ENCODE results near the gene TMEM218.

The TMEM218 gene

GRCh38 chr11:125078016-125078415 is 33.4 kb downstream of the TMEM218 start:
- Histone ChIP-seq H4K20me1 (ENCODE audit: insufficient read depth, low read length) (no peaks in the 10 kb centered on the region), H3K4me1 (ENCODE audit: insufficient read depth, low read length) (no peaks in the 10 kb centered on the region), H3K27me3 (ENCODE audit: insufficient read depth, low read length, poor library complexity) (no peaks in the 10 kb centered on the region), H3K79me2 (ENCODE audit: insufficient read depth, low read length) (no peaks in the 10 kb centered on the region), H3K36me3 (ENCODE audit: insufficient read depth, low read length) (no peaks in the 10 kb centered on the region), H3K9me3 (ENCODE audit: insufficient read depth, low read length, severe bottlenecking) (no peaks in the 10 kb centered on the region), H3K9ac (ENCODE audit: low read depth, low read length) (no peak overlapping the region), H3K27ac (ENCODE audit: low read length) (no peak overlapping the region), H3K4me3 (ENCODE audit: low read depth in 1 of 2, low read length in 2 of 2) (no peak overlapping the region), H3K4me2 (ENCODE audit: insufficient read depth, low read length) (no peak overlapping the region), H2AFZ (ENCODE audit: low read depth, low read length) (no peak overlapping the region)
- no peak for DNase-seq
- ATAC-seq (ENCODE audit: insufficient read depth, low read depth): no peak
- TF ChIP-seq, protein P1, sequence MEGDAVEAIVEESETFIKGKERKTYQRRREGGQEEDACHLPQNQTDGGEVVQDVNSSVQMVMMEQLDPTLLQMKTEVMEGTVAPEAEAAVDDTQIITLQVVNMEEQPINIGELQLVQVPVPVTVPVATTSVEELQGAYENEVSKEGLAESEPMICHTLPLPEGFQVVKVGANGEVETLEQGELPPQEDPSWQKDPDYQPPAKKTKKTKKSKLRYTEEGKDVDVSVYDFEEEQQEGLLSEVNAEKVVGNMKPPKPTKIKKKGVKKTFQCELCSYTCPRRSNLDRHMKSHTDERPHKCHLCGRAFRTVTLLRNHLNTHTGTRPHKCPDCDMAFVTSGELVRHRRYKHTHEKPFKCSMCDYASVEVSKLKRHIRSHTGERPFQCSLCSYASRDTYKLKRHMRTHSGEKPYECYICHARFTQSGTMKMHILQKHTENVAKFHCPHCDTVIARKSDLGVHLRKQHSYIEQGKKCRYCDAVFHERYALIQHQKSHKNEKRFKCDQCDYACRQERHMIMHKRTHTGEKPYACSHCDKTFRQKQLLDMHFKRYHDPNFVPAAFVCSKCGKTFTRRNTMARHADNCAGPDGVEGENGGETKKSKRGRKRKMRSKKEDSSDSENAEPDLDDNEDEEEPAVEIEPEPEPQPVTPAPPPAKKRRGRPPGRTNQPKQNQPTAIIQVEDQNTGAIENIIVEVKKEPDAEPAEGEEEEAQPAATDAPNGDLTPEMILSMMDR (IDR thresholded peaks at IDR 0.05; ENCODE audit: borderline replicate concordance, extremely low read depth, low read length, poor library complexity, severe bottlenecking): no peak
- no peak for TF ChIP-seq EZH2 (IDR thresholded peaks at IDR 0.05; ENCODE audit: borderline replicate concordance, low read depth, low read length, severe bottlenecking)

DNA sequence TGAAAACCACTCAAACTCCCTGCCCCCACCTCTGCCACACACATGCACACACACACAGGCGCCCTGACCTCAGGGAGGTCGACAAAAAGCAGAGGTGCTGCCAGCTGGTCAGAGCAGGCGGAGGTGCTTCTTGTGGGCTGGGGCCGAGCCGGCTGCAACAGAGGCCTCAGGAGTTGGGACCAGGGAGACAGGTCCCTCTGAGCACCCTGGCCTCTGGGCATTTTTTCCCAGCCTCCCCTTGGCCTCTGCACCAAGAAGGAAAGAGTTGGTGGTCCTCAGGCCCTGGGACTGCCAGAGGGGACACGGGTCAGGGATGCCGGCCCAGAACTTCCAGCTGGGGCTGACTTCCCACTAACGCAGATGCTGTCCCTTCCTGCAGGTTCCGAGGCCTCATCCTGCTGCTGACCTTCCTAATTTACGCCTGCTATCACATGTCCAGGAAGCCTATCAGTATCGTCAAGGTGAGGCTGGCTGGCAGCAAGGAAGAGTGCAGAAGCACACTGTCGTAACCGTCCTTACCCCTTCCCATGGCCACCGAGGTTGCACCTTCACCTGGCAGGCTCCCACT is 35.0 kb downstream of the TMEM218 start:
- no peaks in the 10 kb centered on the region for H3K9me3 ChIP-seq (ENCODE audit: insufficient read depth, low read length, severe bottlenecking)
- H3K4me3 ChIP-seq (ENCODE audit: low read depth in 1 of 2, low read length in 2 of 2): no peak overlapping the region
- no peaks in the 10 kb centered on the region for H3K4me1 ChIP-seq (ENCODE audit: insufficient read depth, low read length)
- no peaks in the 10 kb centered on the region for H3K79me2 ChIP-seq (ENCODE audit: insufficient read depth, low read length)
- H4K20me1 ChIP-seq (ENCODE audit: insufficient read depth, low read length): no peaks in the 10 kb centered on the region
- no peak for ATAC-seq (ENCODE audit: insufficient read depth, low read depth)
- no peak overlapping the region for H2AFZ ChIP-seq (ENCODE audit: low read depth, low read length)
- H3K27ac ChIP-seq (ENCODE audit: low read length): no peak overlapping the region
- no peak overlapping the region for H3K9ac ChIP-seq (ENCODE audit: low read depth, low read length)
- DNase-seq: no peak
- no peaks in the 10 kb centered on the region for H3K36me3 ChIP-seq (ENCODE audit: insufficient read depth, low read length)
- H3K4me2 ChIP-seq (ENCODE audit: insufficient read depth, low read length): no peak overlapping the region
- H3K27me3 ChIP-seq (ENCODE audit: insufficient read depth, low read length, poor library complexity): no peaks in the 10 kb centered on the region
- no peak for TF ChIP-seq EZH2 (IDR thresholded peaks at IDR 0.05; ENCODE audit: borderline replicate concordance, low read depth, low read length, severe bottlenecking)
- TF ChIP-seq, protein P1 (IDR thresholded peaks at IDR 0.05; ENCODE audit: borderline replicate concordance, extremely low read depth, low read length, poor library complexity, severe bottlenecking): no peak

DNA sequence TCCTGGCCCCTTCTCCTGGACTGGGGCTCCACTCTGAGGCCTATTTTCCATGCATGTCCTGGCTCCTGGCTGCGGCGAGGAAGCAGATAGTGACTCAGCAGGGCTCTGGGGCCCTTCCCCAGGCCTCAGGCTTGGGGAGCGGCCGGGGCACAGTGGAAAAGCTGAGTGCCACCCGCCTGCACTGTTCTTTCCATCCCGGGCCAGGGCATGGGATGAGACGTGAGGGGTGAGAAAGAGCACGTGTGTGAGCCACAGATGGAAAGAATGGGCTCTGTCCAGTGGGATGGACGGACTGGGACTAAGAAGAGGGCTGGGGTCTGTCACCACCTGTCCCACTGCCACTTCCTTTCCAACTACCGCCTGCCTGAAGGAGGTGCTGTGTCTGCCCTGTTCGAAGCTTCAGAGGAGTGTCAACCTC is 35.5 kb downstream of the TMEM218 start:
- Histone ChIP-seq H3K4me2 (ENCODE audit: insufficient read depth, low read length) (no peak overlapping the region), H3K27me3 (ENCODE audit: insufficient read depth, low read length, poor library complexity) (no peaks in the 10 kb centered on the region), H3K36me3 (ENCODE audit: insufficient read depth, low read length) (no peaks in the 10 kb centered on the region), H3K4me1 (ENCODE audit: insufficient read depth, low read length) (no peaks in the 10 kb centered on the region), H3K4me3 (ENCODE audit: low read depth in 1 of 2, low read length in 2 of 2) (no peak overlapping the region), H3K9me3 (ENCODE audit: insufficient read depth, low read length, severe bottlenecking) (no peaks in the 10 kb centered on the region), H4K20me1 (ENCODE audit: insufficient read depth, low read length) (no peaks in the 10 kb centered on the region), H2AFZ (ENCODE audit: low read depth, low read length) (no peak overlapping the region), H3K9ac (ENCODE audit: low read depth, low read length) (no peak overlapping the region), H3K27ac (ENCODE audit: low read length) (no peak overlapping the region), H3K79me2 (ENCODE audit: insufficient read depth, low read length) (no peaks in the 10 kb centered on the region)
- no peak for TF ChIP-seq EZH2 (IDR thresholded peaks at IDR 0.05; ENCODE audit: borderline replicate concordance, low read depth, low read length, severe bottlenecking)
- TF ChIP-seq, protein P1 (IDR thresholded peaks at IDR 0.05; ENCODE audit: borderline replicate concordance, extremely low read depth, low read length, poor library complexity, severe bottlenecking): peak; percentile 8
- no peak for ATAC-seq (ENCODE audit: insufficient read depth, low read depth)
- no peak for DNase-seq

GRCh38 chr11:125075242-125075625 is 36.2 kb downstream of the TMEM218 start:
- DNase-seq (no peak), ATAC-seq (ENCODE audit: insufficient read depth, low read depth) (no peak)
- Histone ChIP-seq H3K9ac (ENCODE audit: low read depth, low read length) (no peak overlapping the region), H4K20me1 (ENCODE audit: insufficient read depth, low read length) (no peaks in the 10 kb centered on the region), H3K36me3 (ENCODE audit: insufficient read depth, low read length) (no peaks in the 10 kb centered on the region), H3K27ac (ENCODE audit: low read length) (no peak overlapping the region), H3K79me2 (ENCODE audit: insufficient read depth, low read length) (no peaks in the 10 kb centered on the region), H3K4me3 (ENCODE audit: low read depth in 1 of 2, low read length in 2 of 2) (no peak overlapping the region), H3K27me3 (ENCODE audit: insufficient read depth, low read length, poor library complexity) (no peaks in the 10 kb centered on the region), H3K9me3 (ENCODE audit: insufficient read depth, low read length, severe bottlenecking) (no peaks in the 10 kb centered on the region), H2AFZ (ENCODE audit: low read depth, low read length) (no peak overlapping the region), H3K4me2 (ENCODE audit: insufficient read depth, low read length) (no peak overlapping the region), H3K4me1 (ENCODE audit: insufficient read depth, low read length) (no peaks in the 10 kb centered on the region)
- TF ChIP-seq EZH2 (IDR thresholded peaks at IDR 0.05; ENCODE audit: borderline replicate concordance, low read depth, low read length, severe bottlenecking): no peak
